K562 (cell line): ENCODE results near the gene SPDEF. TPM values are rescaled to one million over a fixed set of nuclear protein-coding genes. Genes with fewer than 3 reads are reported as not detected.

Source experiments
- ATAC-seq: fragments of 200-7000 bp; cut with Tn5 transposase; 3 replicates; pipeline ENCODE4 v1.9.1; 2020; ENCODE audit warnings: moderate library complexity
- BruUV-seq: library from RNA; stranded (reverse); fragments of 400-500 nt; replicated peaks from 2 replicates; lab custom pipeline; 2021; lab: Mats Ljungman, UMichigan
- CTCF ChIA-PET: fragments of 300-600 bp; formaldehyde crosslinking; extraction: SDS; loops from one replicate; lab custom pipeline; 2021; ENCODE audit warnings: low intra/inter-chr PET ratio; lab: Yijun Ruan, JAX
- POLR2A ChIA-PET: fragments of 300-600, 350-650 bp; sonication (Branson Sonifier 250); formaldehyde crosslinking; extraction: SDS; loops from one replicate; lab custom pipeline; 2021; ENCODE audit warnings: antibody characterized with exemption, inconsistent platforms; lab: Yijun Ruan, JAX
- DNase-seq, 4 experiments: peaks; one replicate each; pipeline versions ENCODE4 v3.0.0 to v3.0.0-alpha.2; 2011 to 2018; ENCODE audit warnings: low spot score in 3 of 4, mixed read lengths in 3 of 4; ENCODE audit errors: extremely low read depth in 1 of 4
- FAIRE-seq: peaks from 2 replicates; lab custom pipeline; 2011; peaks lifted over from hg19 to GRCh38; lab: Jason Lieb, UNC
- H2AFZ ChIP-seq: 2 replicates; pipeline ENCODE4 v1.6.0; 2011; ENCODE audit warnings: low read depth, low read length, control low read depth, inconsistent platforms
- H3K27ac ChIP-seq: fragments of 200-600 bp; 3 replicates; pipeline ENCODE4 v1.8.0; 2011; ENCODE audit warnings: low read depth, mild to moderate bottlenecking, control low read depth, inconsistent platforms, low read length, moderate library complexity, mixed read lengths; ENCODE audit errors: extremely low read depth
- H3K27me3 ChIP-seq, 2 experiments: fragments of 300-600 bp in 1 of 2; 2 replicates in 1 of 2; 3 replicates in 1 of 2; pipeline versions ENCODE4 v1.6.0 to v1.8.0; 2011; ENCODE audit warnings: inconsistent platforms in 2 of 2, low read length in 2 of 2, mild to moderate bottlenecking in 1 of 2, mixed read lengths in 1 of 2, moderate library complexity in 1 of 2; ENCODE audit not compliant: control insufficient read depth in 2 of 2, insufficient read depth in 2 of 2
- H3K36me3 ChIP-seq: fragments of 300-600 bp; 3 replicates; pipeline ENCODE4 v1.8.0; 2011; ENCODE audit warnings: mild to moderate bottlenecking, low read length, inconsistent platforms; ENCODE audit not compliant: control insufficient read depth, insufficient read depth
- H3K4me1 ChIP-seq, 2 experiments: fragments of 200-600 bp in 1 of 2; replicated peaks in 1 of 2; 2 replicates in 1 of 2; 3 replicates in 1 of 2; pipeline versions ENCODE4 v1.5.1 to v1.8.0; 2011; ENCODE audit warnings: inconsistent platforms in 2 of 2, low read length in 2 of 2, mild to moderate bottlenecking in 1 of 2, mixed read lengths in 1 of 2, moderate library complexity in 1 of 2; ENCODE audit not compliant: control insufficient read depth in 2 of 2, insufficient read depth in 2 of 2
- H3K4me2 ChIP-seq: 2 replicates; pipeline ENCODE4 v1.6.1; 2011; ENCODE audit warnings: low read length, control low read depth, inconsistent platforms, mixed read lengths; ENCODE audit not compliant: insufficient read depth
- H3K4me3 ChIP-seq: fragments of 200-600 bp; sonication (generic), shearing (Covaris generic); 2 replicates; pipeline ENCODE4 v1.5.1; 2016; ENCODE audit warnings: control low read depth, inconsistent platforms
- H3K79me2 ChIP-seq: fragments of 200-600 bp; 3 replicates; pipeline ENCODE4 v1.8.0; 2011; ENCODE audit warnings: low read length, inconsistent platforms; ENCODE audit not compliant: control insufficient read depth, insufficient read depth
- H3K9ac ChIP-seq, 2 experiments: 2 replicates each; pipeline versions ENCODE4 v1.6.0 to v1.6.1; 2011; ENCODE audit warnings: low read depth in 2 of 2, low read length in 2 of 2, control low read depth in 1 of 2, inconsistent platforms in 1 of 2, mild to moderate bottlenecking in 1 of 2, mixed read lengths in 1 of 2; ENCODE audit not compliant: insufficient read depth in 1 of 2
- H3K9me1 ChIP-seq: one replicate; pipeline ENCODE4 v1.6.0; 2011; ENCODE audit warnings: inconsistent platforms, mild to moderate bottlenecking, low read length, moderate library complexity; ENCODE audit not compliant: control insufficient read depth, insufficient read depth
- H3K9me3 ChIP-seq: replicated peaks from 2 replicates; pipeline ENCODE4 v1.5.1; 2011; ENCODE audit warnings: low read depth, low read length, inconsistent platforms; ENCODE audit not compliant: control insufficient read depth, insufficient read depth
- H4K20me1 ChIP-seq: replicated peaks from 2 replicates; pipeline ENCODE4 v1.6.1; 2011; ENCODE audit warnings: low read length, inconsistent platforms, mixed read lengths; ENCODE audit not compliant: control insufficient read depth, insufficient read depth
- CEBPB ChIP-seq: fragments of 450-650 bp; IDR thresholded peaks from 2 replicates; pipeline ENCODE4 v1.6.1; 2016; ENCODE audit warnings: missing genetic modification characterization, missing compliant biosample characterization
- RAD51 ChIP-seq: fragments of 450-650 bp; IDR thresholded peaks from 2 replicates; pipeline ENCODE4 v1.7.1; 2016; ENCODE audit warnings: low read depth, mild to moderate bottlenecking, borderline replicate concordance
- ZBTB7A ChIP-seq: IDR thresholded peaks from 2 replicates; pipeline ENCODE4 v1.6.1; 2011; ENCODE audit warnings: low read depth, mild to moderate bottlenecking, low read length, moderate library complexity, borderline replicate concordance; ENCODE audit not compliant: control insufficient read depth
- ZBTB9 ChIP-seq: fragments of 450-650 bp; formaldehyde crosslinking; IDR thresholded peaks from 2 replicates; pipeline ENCODE4 v1.4.0; 2020; ENCODE audit warnings: mild to moderate bottlenecking, moderate library complexity
- ZNF134 ChIP-seq: fragments of 250-450 bp; sonication (Bioruptor Pico); conservative IDR thresholded peaks from 2 replicates; pipeline ENCODE4 v1.4.0; 2020
- ZNF311 ChIP-seq: fragments of 250-450 bp; sonication (Bioruptor Pico); IDR thresholded peaks from 2 replicates; pipeline ENCODE4 v1.4.0; 2020; ENCODE audit warnings: mild to moderate bottlenecking, moderate library complexity
- ZNF347 ChIP-seq: fragments of 450-650 bp; formaldehyde crosslinking; IDR thresholded peaks from 2 replicates; pipeline ENCODE4 v1.4.0; 2020; ENCODE audit warnings: low read depth, mild to moderate bottlenecking, moderate library complexity
- WGBS: fragments of 100-300 bp; shearing (Covaris generic); methylation state at CpG from one replicate; pipeline ENCODE4 v1.1.6; 2016; ENCODE audit warnings: low coverage, mixed read lengths; ENCODE audit not compliant: insufficient coverage; ENCODE audit errors: missing lambda C conversion rate; 5-methylcytosine and 5-hydroxymethylcytosine counted together
- in situ Hi-C: fragments of 300-500 bp; cut with MboI; formaldehyde crosslinking; loops from 4 replicates; pipeline ENCODE4 v1.15.0; 2018; ENCODE audit warnings: inconsistent platforms, mixed read lengths
- intact Hi-C: fragments of 100-400 bp; cut with micrococcal nuclease; formaldehyde crosslinking; loops from 2 replicates; pipeline ENCODE4 v1.14.2; 2022
- polyA plus RNA-seq, 8 experiments: library from polyadenylated mRNA; depleted of rRNA in 4 of 8; stranded (reverse) in 5 of 8; unstranded in 3 of 8; fragments of >200 nt; fragmentation: Nextera tagmentation in 2 of 8; fragmentation: Illumina TruSeq in 1 of 8; extraction: Ambion mirVana in 2 of 8; extraction: Trizol in 1 of 8; gene quantifications; 2 replicates each; pipeline versions ENCODE4 v1.2.1 to v1.2.3, GENCODE V29; 2011 to 2014; ENCODE audit warnings: inconsistent platforms in 1 of 8, missing spikeins in 1 of 8
- total RNA-seq, 7 experiments: library from RNA; depleted of rRNA in 6 of 7; stranded (reverse); fragments of >200 nt in 6 of 7; fragmentation: Illumina TruSeq in 2 of 7; extraction: Trizol in 2 of 7; gene quantifications; 2 replicates each; pipeline versions ENCODE4 v1.2.1 to v1.2.3, GENCODE V29; 2011 to 2021; ENCODE audit warnings: low replicate concordance in 1 of 7

SPDEF gene
- total and polyA plus RNA-seq, 9 of the 15 experiments (the other 6 are each of a cell fraction or from before 2014, with no cell fraction given): 0.04 to 0.12 (median 0.11) TPM; not detected in 5

DNA sequence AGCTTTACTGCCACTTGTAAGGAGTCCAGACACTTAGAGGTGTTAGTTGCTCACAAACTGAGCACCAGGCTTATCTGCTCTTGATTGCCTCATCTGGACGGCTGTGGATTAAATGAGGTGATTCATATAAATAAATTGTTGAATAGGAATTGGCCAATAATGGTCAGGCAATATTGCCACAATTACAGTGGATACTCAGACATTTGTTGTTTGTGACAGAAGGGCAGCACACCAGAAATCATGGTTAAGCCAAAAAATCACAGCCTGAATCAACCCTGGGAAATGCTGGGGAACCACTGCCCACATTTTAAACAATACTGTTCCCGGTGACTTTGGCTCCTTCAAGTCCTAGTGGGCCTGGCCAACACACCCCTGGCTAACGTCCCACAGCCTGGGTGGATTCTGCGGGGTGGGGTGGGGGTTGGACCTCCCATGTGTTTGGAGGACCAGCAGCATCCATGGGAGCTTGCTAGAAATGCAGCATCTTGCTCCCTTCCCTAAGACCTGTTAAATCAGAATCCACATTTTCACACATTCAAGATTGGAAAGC, 29.5 kb upstream of the SPDEF start:
- Histone ChIP-seq H3K27me3 (no peaks in the 10 kb centered on the region; a peak in 1 of 5 replicates), H3K4me3 (no peak overlapping the region), H3K27ac (no peak overlapping the region), H3K79me2 (peaks cover 2% of the 10 kb centered on the region), H3K9me3 (no peaks in the 10 kb centered on the region), H3K4me2 (no peak overlapping the region), H3K36me3 (peaks cover 44% of the 10 kb centered on the region), H3K4me1 (peaks cover 0 to 4% of the 10 kb centered on the region in 2 experiments; a peak in 2 of 5 replicates), H3K9me1 (peaks cover 4% of the 10 kb centered on the region), H4K20me1 (peaks cover 15% of the 10 kb centered on the region), H2AFZ (no peak overlapping the region), H3K9ac (no peak overlapping the region)
- POLR2A ChIA-PET: interaction anchor here (1.1 to 1.8 kb wide), 3 partner anchors 11 to 16 kb away, joined by 3 to 6 read pairs (median 5); no protein-coding TSS in a partner anchor
- in situ Hi-C loops: no loop called here
- DNase-seq: no peak
- ATAC-seq: no peak
- BruUV-seq: no TSS peak
- intact Hi-C loops: no loop called here
- CTCF ChIA-PET: no interaction called here
- TF ChIP-seq ZBTB7A (no peak), CEBPB (tag) (0 out of 2 replicates have a peak, but pooled peaks have one; percentile 24)
- no peak for FAIRE-seq
- WGBS: 38% methylated on average over 4 of the region's 4 CpGs

- Histone ChIP-seq H3K36me3 (peaks cover 40% of the 10 kb centered on the region), H3K9ac (no peak overlapping the region), H3K9me3 (no peaks in the 10 kb centered on the region), H3K9me1 (peaks cover 4% of the 10 kb centered on the region), H3K27me3 (no peaks in the 10 kb centered on the region; a peak in 1 of 5 replicates), H2AFZ (no peak overlapping the region), H3K4me2 (no peak overlapping the region), H3K79me2 (no peaks in the 10 kb centered on the region; the same call in 2 of the 3 replicates), H3K4me3 (no peak overlapping the region), H4K20me1 (peaks cover 12% of the 10 kb centered on the region; the same call in 1 of the 2 replicates), H3K27ac (no peak overlapping the region), H3K4me1 (peaks cover 0 to 4% of the 10 kb centered on the region in 2 experiments; a peak in 2 of 5 replicates)
- WGBS: 42% methylated on average over 2 of the region's 2 CpGs
- BruUV-seq: no TSS peak
- no peak for TF ChIP-seq ZNF134 (CRISPR knock-in tag)
- TF ChIP-seq ZBTB9 (CRISPR knock-in tag): no peak
- TF ChIP-seq ZNF311 (CRISPR knock-in tag): no peak
- TF ChIP-seq ZNF347 (CRISPR knock-in tag): no peak
- TF ChIP-seq RAD51: no peak
- FAIRE-seq (no peak), DNase-seq (no peak), ATAC-seq (no peak)
- intact Hi-C loops (no loop called here), in situ Hi-C loops (no loop called here)
- CTCF ChIA-PET: interaction anchor here (0.7 kb wide), 1 partner anchor 161 kb away, joined by 3 read pairs; no protein-coding TSS in a partner anchor
- POLR2A ChIA-PET: interaction anchor here (0.7 to 2.4 kb wide), 6 partner anchors 8 to 117 kb away, joined by 3 to 13 read pairs (median 6); no protein-coding TSS in a partner anchor
Measured at GRCh38 chr6:34585108-34585507, 29.0 kb upstream of the SPDEF start.
